GM21526 (cell line): Measurements from ENCODE around the gene BRD1.
"Not testable (repeated sequence)": the region's sequence is repeated elsewhere in the genome, so short reads cannot be mapped to it uniquely, and the experiment has no call there.

Experiments used
- ATAC-seq: cut with Tn5 transposase; IDR thresholded peaks from one replicate; pipeline ENCODE4 v1.9.1; 2021; ENCODE audit warnings: moderate library complexity; ENCODE audit not compliant: unreplicated experiment, low FRiP score

The BRD1 gene

DNA sequence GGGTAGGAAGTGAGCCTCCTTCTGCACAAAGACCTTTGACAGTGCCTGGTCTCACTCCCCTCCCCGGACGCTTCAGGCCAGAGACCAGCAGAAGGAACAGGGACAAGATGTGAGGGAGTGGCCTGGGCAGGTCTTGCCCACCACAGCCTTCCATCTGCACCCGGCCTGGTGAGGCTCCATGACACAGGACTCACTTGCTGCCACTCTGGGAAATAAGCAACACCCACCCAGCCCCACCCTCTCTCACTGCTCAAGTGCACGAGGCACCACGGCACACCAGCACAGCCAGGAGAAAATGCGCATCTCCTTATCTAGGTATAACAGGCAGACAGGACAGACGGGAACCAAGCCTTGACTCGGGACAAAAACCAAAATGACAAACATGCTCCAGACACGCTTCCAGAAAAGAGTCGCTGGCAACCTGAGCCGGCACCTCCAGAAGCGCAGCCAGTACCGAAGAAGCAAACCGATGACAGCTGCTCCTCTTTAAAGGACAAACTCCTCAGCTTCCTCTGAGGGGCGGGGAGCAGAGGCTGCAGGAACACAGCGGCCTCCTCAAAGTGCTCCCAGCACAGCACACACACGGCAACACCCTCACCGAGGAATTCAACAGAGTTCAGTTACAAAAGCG is 41.7 kb downstream of the BRD1 start:
- no peak for ATAC-seq

- ATAC-seq: no peak
Measured at GRCh38 chr22:49785046-49785521, 42.6 kb downstream of the BRD1 start.

GRCh38 chr22:49784630-49784971 is 43.1 kb downstream of the BRD1 start:
- no peak for ATAC-seq

- ATAC-seq: no peak
Measured at GRCh38 chr22:49783926-49784629, 43.6 kb downstream of the BRD1 start.

- ATAC-seq: no peak
Measured at GRCh38 chr22:49783036-49783746, 44.5 kb downstream of the BRD1 start.

DNA sequence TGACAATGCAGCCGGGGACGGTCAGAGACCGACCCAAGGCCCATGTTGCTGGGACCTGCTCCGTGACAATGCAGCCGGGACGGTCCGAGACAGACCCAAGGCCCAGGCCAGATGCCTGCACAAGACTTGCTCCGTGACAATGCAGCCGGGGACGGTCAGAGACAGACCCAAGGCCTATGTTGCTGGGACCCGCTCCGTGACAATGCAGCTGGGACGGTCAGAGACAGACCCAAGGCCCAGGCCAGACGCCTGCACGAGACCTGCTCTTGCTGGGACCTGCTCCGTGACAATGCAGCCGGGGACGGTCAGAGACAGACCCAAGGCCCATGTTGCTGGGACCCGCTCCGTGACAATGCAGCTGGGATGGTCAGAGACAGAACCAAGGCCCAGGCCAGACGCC is 45.8 kb downstream of the BRD1 start:
- ATAC-seq: not testable (repeated sequence)

GRCh38 chr22:49781289-49781782 is 46.3 kb downstream of the BRD1 start:
- ATAC-seq: no peak

DNA sequence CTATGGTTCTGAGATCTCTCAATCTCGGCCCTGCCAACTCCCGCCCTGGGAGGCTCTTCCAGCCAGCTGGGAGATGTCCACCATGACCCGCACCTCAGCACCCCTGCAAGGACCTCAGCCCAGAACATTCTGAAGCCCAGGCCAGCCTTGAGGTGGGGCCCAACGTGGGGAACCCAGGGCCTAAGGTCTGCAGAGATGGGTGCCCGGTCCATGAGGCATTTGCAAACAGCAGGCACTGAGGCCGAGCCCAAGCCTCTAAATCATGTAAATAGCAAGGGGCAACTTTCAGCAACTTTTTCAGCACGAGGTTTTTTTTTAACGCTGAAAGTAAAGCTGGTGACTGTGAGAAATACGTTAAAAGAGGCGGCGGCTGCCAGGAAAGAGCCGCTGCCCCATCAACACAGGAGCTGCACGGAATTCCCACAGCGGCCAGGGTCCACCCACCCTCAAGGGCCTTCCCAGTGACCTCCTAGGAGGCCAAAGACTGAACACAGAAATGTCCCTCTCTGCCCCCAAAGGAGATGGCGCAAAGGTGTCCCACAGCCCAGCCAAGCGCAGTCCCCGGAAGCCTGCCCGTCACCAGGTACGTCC is 46.9 kb downstream of the BRD1 start:
- no peak for ATAC-seq

DNA sequence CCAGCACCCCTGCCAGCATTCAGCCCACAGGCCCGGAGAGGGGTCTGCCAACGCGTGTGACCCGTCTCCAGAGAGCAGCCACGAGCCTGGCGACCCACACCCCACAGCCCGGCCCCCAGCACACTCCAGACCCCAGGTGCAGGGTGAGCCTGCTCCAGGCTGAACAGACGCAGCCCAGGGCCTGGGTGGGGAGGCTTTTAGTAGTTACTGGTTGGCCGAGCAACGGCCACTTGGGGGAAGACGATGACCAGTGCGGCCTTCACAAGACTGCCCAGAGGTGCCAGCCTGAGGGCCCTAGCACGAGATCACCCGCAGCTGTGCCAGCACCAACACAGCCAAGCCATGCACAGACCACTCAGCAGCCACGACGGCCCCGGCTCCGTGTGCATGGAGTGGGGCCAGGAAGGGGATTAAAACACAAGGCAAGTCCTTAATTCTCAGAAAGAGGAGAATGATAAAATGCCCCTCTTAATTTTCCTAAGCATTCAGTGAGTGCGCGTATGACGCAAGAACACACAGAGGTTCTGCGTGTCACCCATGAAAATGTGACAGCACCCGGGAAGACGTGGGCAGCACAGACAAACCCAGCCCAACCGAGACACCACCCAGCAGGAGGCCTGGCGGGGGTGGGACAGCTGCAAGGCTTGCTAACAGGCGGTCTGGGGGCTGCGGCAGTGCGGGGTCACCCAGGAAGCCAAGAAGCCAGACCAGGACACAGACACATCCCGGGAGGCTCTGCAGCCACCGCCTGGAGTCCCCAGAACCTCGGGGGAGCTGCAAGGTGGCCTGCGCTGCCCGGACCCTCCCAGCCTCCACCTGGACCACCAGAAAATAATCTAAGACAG is 47.6 kb downstream of the BRD1 start:
- no peak for ATAC-seq

GRCh38 chr22:49779211-49779610 is 48.5 kb downstream of the BRD1 start:
- no peak for ATAC-seq

DNA sequence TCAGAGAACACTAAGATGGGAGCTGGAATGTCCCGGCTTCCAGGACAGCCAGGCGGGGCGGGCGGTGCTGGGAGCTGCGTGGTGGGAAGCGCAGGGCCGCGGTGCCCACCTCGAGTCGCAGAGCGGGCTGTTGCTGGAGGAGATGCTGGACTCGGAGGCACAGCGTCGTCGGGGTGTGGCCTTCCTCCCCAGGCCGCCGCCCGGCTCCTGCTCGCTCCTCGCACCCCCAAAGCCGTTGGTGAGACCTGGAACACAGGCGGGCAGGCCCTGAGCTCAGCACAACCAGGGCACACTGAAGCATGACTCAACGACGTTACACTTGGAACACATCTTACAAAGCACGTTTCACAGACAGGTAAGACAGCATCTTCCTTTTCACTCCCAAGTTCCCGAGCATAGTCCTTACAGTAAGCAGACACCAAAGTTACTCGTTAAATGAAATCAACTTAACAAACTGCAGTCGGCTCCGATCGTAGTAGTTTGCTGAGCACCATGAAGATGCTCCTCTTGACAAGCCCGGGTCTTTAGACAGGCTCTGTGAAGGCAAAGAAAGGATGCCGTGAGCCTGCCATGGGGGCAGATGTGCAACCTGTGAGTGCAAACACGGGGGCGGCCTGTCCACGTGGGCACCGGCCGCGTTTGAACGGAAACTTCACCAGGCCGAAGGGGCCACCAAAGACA is 50.0 kb downstream of the BRD1 start:
- no peak for ATAC-seq

DNA sequence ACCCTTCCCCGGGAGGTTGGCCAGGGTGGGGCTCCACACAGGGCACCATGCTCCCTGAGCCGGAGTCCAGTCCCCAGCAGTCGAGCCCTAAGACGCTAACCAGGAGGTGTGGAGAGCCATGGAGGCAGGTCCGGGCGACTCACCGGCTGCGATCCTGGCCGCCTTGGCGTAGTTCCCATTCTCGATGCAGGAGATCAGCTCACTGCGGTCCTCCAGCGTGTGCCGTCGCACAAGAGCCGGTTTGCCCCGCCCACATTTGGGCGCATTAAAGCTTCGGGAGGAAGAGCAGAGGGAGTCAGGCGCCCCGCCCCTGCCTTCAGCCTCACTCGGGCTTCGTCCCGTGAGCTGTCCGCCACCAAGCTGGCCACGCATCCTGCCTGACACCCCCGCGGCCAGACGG is 50.8 kb downstream of the BRD1 start:
- no peak for ATAC-seq

- no peak for ATAC-seq
Measured at GRCh38 chr22:49775867-49776511, 51.7 kb downstream of the BRD1 start.

- no peak for ATAC-seq
Measured at GRCh38 chr22:49775191-49775866, 52.3 kb downstream of the BRD1 start.

GRCh38 chr22:49774499-49775151 is 53.0 kb downstream of the BRD1 start:
- ATAC-seq: no peak

- ATAC-seq: no peak
Measured at GRCh38 chr22:49774046-49774445, 53.6 kb downstream of the BRD1 start.

- ATAC-seq: no peak
Measured at GRCh38 chr22:49773531-49773930, 54.1 kb downstream of the BRD1 start.

GRCh38 chr22:49772692-49773091 is 55.0 kb downstream of the BRD1 start:
- ATAC-seq: no peak
